Neural progenitor cell (in vitro differentiated cells): ENCODE results near the gene FKBP3. TPM values are rescaled to one million over a fixed set of nuclear protein-coding genes. Genes with fewer than 3 reads are reported as not detected.

Experiments
- DNase-seq: peaks from one replicate; pipeline ENCODE4 v3.0.0-alpha.2; 2016; ENCODE audit warnings: low spot score
- H2AFZ ChIP-seq: fragments of 200-600 bp; sonication (generic); replicated peaks from 2 replicates; pipeline ENCODE4 v1.6.1; 2016; ENCODE audit warnings: antibody characterized with exemption
- H3F3A ChIP-seq: fragments of 200-600 bp; sonication (generic); 2 replicates; pipeline ENCODE4 v1.6.1; 2016; ENCODE audit warnings: antibody characterized with exemption, low read depth
- H3K27ac ChIP-seq: fragments of 200-600 bp; sonication (generic); 2 replicates; pipeline ENCODE4 v1.5.1; 2016; ENCODE audit warnings: mild to moderate bottlenecking
- H3K27me3 ChIP-seq: fragments of 200-600 bp; sonication (generic); 2 replicates; pipeline ENCODE4 v1.6.1; 2016; ENCODE audit warnings: mild to moderate bottlenecking, moderate library complexity
- H3K36me3 ChIP-seq: fragments of 200-600 bp; sonication (generic); 2 replicates; pipeline ENCODE4 v1.5.1; 2016
- H3K4me1 ChIP-seq: fragments of 200-600 bp; sonication (generic); 2 replicates; pipeline ENCODE4 v1.6.1; 2016; ENCODE audit warnings: mixed run types
- H3K4me2 ChIP-seq: fragments of 200-600 bp; sonication (generic); 2 replicates; pipeline ENCODE4 v1.6.1; 2016
- H3K4me3 ChIP-seq: fragments of 200-600 bp; sonication (generic); 2 replicates; pipeline ENCODE4 v1.5.1; 2016
- H3K79me2 ChIP-seq: fragments of 200-600 bp; sonication (generic); 2 replicates; pipeline ENCODE4 v1.6.1; 2016; ENCODE audit warnings: low read depth
- H3K9ac ChIP-seq: fragments of 200-600 bp; sonication (generic); 2 replicates; pipeline ENCODE4 v1.6.1; 2016
- H3K9me3 ChIP-seq: fragments of 200-600 bp; sonication (generic); 2 replicates; pipeline ENCODE4 v1.5.1; 2016; ENCODE audit warnings: low read depth
- H4K20me1 ChIP-seq: fragments of 200-600 bp; sonication (generic); 2 replicates; pipeline ENCODE4 v1.6.1; 2016; ENCODE audit warnings: low read depth
- H3K27ac Mint-ChIP-seq: 3 replicates; pipeline ENCODE4 v1.8.0; 2021; ENCODE audit warnings: mixed read lengths
- H3K27me3 Mint-ChIP-seq: 2 replicates; pipeline ENCODE4 v1.8.0; 2022; ENCODE audit warnings: low read depth, mild to moderate bottlenecking, inconsistent platforms, moderate library complexity, mixed read lengths; ENCODE audit not compliant: insufficient read depth
- H3K36me3 Mint-ChIP-seq: 3 replicates; pipeline ENCODE4 v1.8.0; 2021; ENCODE audit warnings: mixed read lengths
- H3K4me1 Mint-ChIP-seq: 3 replicates; pipeline ENCODE4 v1.8.0; 2021; ENCODE audit warnings: mixed read lengths
- H3K4me3 Mint-ChIP-seq: 3 replicates; pipeline ENCODE4 v1.8.0; 2021; ENCODE audit warnings: mild to moderate bottlenecking, moderate library complexity, mixed read lengths
- H3K9me3 Mint-ChIP-seq: 3 replicates; pipeline ENCODE4 v1.8.0; 2020; ENCODE audit warnings: mixed read lengths
- CTCF ChIP-seq: fragments of 200-600 bp; sonication (generic); IDR thresholded peaks from 2 replicates; pipeline ENCODE4 v1.5.1; 2017; ENCODE audit warnings: antibody characterized with exemption, mild to moderate bottlenecking
- EZH2 ChIP-seq: fragments of 200-600 bp; sonication (generic); IDR thresholded peaks from 2 replicates; pipeline ENCODE4 v1.6.1; 2017; ENCODE audit warnings: antibody characterized with exemption, mild to moderate bottlenecking, moderate library complexity
- EZH2phosphoT487 ChIP-seq: fragments of 200-600 bp; sonication (generic); IDR thresholded peaks from 2 replicates; pipeline ENCODE4 v1.6.1; 2017; ENCODE audit warnings: antibody characterized with exemption
- total RNA-seq: library from RNA; depleted of rRNA; stranded (reverse); fragments of >200 nt; gene quantifications from 2 replicates; pipeline ENCODE4 v1.2.3, GENCODE V29; 2015; ENCODE audit warnings: low replicate concordance

FKBP3 gene
- total RNA-seq, 1 donor from 2014 or later: 209 TPM

- peaks cover 2% of the 10 kb centered on the region for H3K4me1 Mint-ChIP-seq
- TF ChIP-seq EZH2 (no peak), EZH2phosphoT487 (no peak), CTCF (no peak)
These were observed 56.0 kb downstream of the FKBP3 start for GRCh38 chr14:45078323-45078722.

GRCh38 chr14:45073231-45073879, 60.9 kb downstream of the FKBP3 start:
- no peak overlapping the region for H3K9ac ChIP-seq
- H3K79me2 ChIP-seq: no peaks in the 10 kb centered on the region
- H3K36me3 ChIP-seq: peaks cover 10% of the 10 kb centered on the region
- peaks cover 9% of the 10 kb centered on the region for H3K36me3 Mint-ChIP-seq
- no peak overlapping the region for H3K4me2 ChIP-seq
- peaks cover 2% of the 10 kb centered on the region for H3K27me3 Mint-ChIP-seq
- H3K27ac Mint-ChIP-seq: no peak overlapping the region
- H2AFZ ChIP-seq: no peak overlapping the region
- no peaks in the 10 kb centered on the region for H4K20me1 ChIP-seq
- DNase-seq: no peak
- no peaks in the 10 kb centered on the region for H3K4me1 Mint-ChIP-seq
- no peaks in the 10 kb centered on the region for H3F3A ChIP-seq
- H3K9me3 ChIP-seq: no peaks in the 10 kb centered on the region
- H3K4me3 Mint-ChIP-seq: no peak overlapping the region
- TF ChIP-seq CTCF: no peak
- TF ChIP-seq EZH2phosphoT487: no peak
- no peak for TF ChIP-seq EZH2
- H3K27me3 ChIP-seq: no peaks in the 10 kb centered on the region
- H3K27ac ChIP-seq: no peak overlapping the region
- no peaks in the 10 kb centered on the region for H3K9me3 Mint-ChIP-seq
- no peak overlapping the region for H3K4me3 ChIP-seq
- H3K4me1 ChIP-seq: no peaks in the 10 kb centered on the region

More at GRCh38 chr14:45078323-45078722, 56.0 kb downstream of the FKBP3 start:
- Mint-ChIP-seq H3K36me3 (no peaks in the 10 kb centered on the region), H3K27ac (no peak overlapping the region), H3K27me3 (no peaks in the 10 kb centered on the region), H3K4me3 (no peak overlapping the region), H3K9me3 (peaks cover 2% of the 10 kb centered on the region)
- Histone ChIP-seq H3K4me1 (peaks cover 2% of the 10 kb centered on the region), H3F3A (no peaks in the 10 kb centered on the region), H3K9me3 (no peaks in the 10 kb centered on the region), H3K27ac (no peak overlapping the region), H3K27me3 (no peaks in the 10 kb centered on the region), H2AFZ (no peak overlapping the region), H3K9ac (no peak overlapping the region), H3K36me3 (peaks cover 6% of the 10 kb centered on the region), H3K4me3 (no peak overlapping the region), H3K4me2 (no peak overlapping the region), H4K20me1 (no peaks in the 10 kb centered on the region), H3K79me2 (no peaks in the 10 kb centered on the region)
- no peak for DNase-seq

GRCh38 chr14:45072126-45072525, 62.2 kb downstream of the FKBP3 start:
- TF ChIP-seq CTCF (no peak), EZH2phosphoT487 (no peak), EZH2 (no peak)
- Histone ChIP-seq H4K20me1 (no peaks in the 10 kb centered on the region), H3K4me1 (no peaks in the 10 kb centered on the region), H3K36me3 (peaks cover 11% of the 10 kb centered on the region), H3F3A (no peaks in the 10 kb centered on the region), H3K27me3 (no peaks in the 10 kb centered on the region), H3K9ac (no peak overlapping the region), H3K79me2 (no peaks in the 10 kb centered on the region), H3K4me3 (no peak overlapping the region), H3K4me2 (no peak overlapping the region), H3K27ac (no peak overlapping the region), H3K9me3 (no peaks in the 10 kb centered on the region), H2AFZ (no peak overlapping the region)
- no peak overlapping the region for H3K27ac Mint-ChIP-seq
- no peaks in the 10 kb centered on the region for H3K9me3 Mint-ChIP-seq
- no peak for DNase-seq
- H3K27me3 Mint-ChIP-seq: peaks cover 2% of the 10 kb centered on the region
- H3K4me3 Mint-ChIP-seq: no peak overlapping the region
- H3K4me1 Mint-ChIP-seq: no peaks in the 10 kb centered on the region
- peaks cover 9% of the 10 kb centered on the region for H3K36me3 Mint-ChIP-seq
